Left renal pelvis (tissue), 4 donors: ENCODE measurements around the gene SHOC2. TPM values are rescaled to one million over a fixed set of nuclear protein-coding genes. Genes with fewer than 3 reads are reported as not detected.

Experiments used
- DNase-seq, 4 donors: peaks; one replicate each; pipeline ENCODE4 v3.0.0-alpha.2; 2013; ENCODE audit warnings: low read depth in 4 of 4, low spot score in 3 of 4
- polyA plus RNA-seq, 4 donors: library from polyadenylated mRNA; unstranded; fragments of 120-200 nt; gene quantifications; one replicate each; pipeline ENCODE4 v1.2.1, GENCODE V29; 2013; ENCODE audit not compliant: insufficient read length in 4 of 4

The SHOC2 gene
- polyA plus RNA-seq, 4 donors: 35.9 to 47.4 (median 38.9) TPM

GRCh38 chr10:111035542-111035941 lies 116.1 kb downstream of the SHOC2 start:
- DNase-seq: no peak

DNA sequence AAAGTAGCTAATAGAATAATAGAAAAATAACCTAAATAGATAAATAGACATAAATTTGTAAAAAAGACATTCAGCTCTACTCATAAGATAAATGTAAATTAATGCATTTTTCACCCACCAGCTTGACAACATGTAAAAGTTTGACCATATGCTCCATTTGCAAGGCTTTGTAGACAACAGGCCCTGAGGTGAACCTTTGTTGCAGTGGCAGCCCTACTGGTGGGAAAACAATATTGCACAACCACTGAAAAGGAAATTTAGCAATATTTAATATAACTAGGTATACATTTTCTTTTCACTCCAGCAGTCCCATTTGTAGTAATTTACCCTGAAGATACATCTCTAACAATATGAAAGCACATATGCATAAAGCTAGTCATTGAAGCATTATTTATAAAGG lies 118.5 kb downstream of the SHOC2 start:
- DNase-seq: no peak

- no peak for DNase-seq
Measured at GRCh38 chr10:111039522-111039921, 120.1 kb downstream of the SHOC2 start.

DNA sequence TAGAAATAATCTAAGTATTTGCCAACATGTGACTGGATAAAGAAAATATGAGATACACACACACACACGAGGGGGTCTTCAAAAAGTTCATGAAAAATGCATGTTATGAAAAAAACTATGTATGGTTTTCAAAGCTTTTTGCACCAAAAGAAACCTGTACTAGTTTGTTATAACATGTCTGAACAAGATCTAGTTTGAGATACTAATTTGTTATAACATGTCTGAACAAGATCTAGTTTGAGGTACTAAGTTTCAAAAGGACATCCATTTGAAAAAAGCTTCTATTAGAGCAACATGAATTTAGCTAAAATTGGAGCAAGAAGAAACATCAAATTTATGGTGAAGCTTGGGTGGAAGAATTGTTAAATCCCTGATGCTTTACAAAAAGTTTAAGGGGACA lies 137.6 kb downstream of the SHOC2 start:
- DNase-seq: no peak

Other genes with a start within 250 kb of the SHOC2 start
- 100 to 1,000 TPM; 226 to 277 (median 246) TPM for gene PDCD4, start 47.7 kb upstream of the SHOC2 start, polyA plus RNA-seq
- 10 to 100 TPM; 40.3 to 61.7 (median 50.8) TPM for gene BBIP1, start 424 bp upstream of the SHOC2 start, polyA plus RNA-seq
- 1 to 10 TPM in 3 of 4 donors, under 1 TPM in 1; 0.45 to 3.6 (median 2.9) TPM for gene ADRA2A, start 157.4 kb downstream of the SHOC2 start, polyA plus RNA-seq